Activated CD4-positive, alpha-beta T cell treated with anti-CD3 and anti-CD28 coated beads, Interleukin-10, Interleukin-2, amounts not matched to agents 100 ng/mL and 50 ng/mL, durations not matched to agents 16 hours and 8 hours (primary cell): ENCODE measurements around the gene PARM1.
"Not testable (repeated sequence)": the region's sequence is repeated elsewhere in the genome, so short reads cannot be mapped to it uniquely, and the experiment has no call there.

Experiments
- DNase-seq: peaks from one replicate; pipeline ENCODE4 v3.0.0-alpha.2; 2020

Gene PARM1

DNA sequence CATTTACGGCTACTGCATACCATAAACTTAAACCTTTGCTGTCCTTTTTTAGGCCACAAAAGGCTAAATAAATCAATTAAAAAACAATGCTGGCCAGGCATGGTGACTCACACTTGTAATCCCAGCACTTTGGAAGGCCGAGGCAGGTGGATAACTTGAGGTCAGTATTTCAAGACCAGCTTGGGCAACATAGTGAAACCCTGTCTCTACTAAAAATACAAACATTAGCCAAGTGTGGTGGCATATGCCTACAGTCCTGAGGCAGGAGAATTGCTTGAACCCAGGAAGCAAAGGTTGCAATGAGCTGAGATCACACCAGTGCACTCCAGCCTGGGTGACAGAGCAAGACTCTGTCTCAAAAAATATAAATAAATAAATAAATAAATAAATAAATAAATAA lies 61.5 kb downstream of the PARM1 start:
- DNase-seq: not testable (repeated sequence)

DNA sequence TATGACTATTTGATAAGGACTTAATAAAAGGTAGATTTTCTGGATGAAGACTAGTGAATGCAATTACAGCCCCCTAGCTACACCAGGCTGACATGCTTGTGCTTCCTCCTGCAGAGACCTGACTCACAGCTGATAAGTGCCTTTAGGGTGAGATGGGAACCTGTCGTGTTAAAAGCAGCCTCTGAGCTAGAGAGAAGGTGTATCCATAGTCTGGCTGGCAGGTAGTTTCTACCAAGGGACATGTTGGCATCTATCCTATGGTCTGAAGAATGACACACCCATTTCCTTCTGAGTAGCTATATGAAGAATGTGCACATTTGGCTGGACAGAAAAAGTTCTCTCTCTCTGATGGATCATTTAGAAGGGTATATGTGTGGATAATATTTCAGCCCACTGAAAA lies 64.1 kb downstream of the PARM1 start:
- DNase-seq: no peak

DNA sequence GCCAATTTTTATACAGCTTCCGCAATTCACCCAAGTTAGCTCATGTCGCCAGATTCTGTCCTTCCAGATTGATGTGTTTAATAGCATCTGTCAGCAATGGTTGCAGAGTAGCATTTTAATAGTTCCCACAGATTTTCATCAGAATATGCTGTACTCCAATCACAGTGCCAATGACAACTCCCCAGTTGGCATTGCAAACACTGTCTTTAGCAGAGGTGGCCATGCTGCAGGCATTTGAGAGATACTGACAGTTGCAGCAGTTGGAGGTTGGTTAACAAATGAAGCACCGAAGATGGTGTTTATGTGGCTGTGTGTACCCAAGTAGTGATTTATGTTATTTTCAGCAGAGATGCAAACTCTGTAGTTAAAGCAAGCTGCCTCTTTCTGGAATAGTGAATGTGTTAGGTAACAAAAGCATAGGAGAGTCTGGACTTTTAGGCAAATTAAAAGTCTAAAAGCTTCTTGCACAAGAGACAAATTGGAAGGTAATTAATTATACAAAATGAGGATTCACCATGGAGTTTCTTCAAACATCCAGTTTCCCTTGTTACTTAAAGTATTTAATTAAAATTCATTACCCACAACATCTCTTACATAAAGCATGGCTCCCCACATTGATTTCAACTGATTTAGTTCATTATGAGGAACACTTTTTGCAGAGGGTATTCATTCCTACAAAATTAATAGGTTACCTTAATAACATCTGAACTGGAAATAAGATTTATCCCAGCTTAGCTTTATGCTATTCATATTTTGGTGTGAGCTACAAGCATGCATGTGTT lies 65.2 kb downstream of the PARM1 start:
- DNase-seq: no peak

DNA sequence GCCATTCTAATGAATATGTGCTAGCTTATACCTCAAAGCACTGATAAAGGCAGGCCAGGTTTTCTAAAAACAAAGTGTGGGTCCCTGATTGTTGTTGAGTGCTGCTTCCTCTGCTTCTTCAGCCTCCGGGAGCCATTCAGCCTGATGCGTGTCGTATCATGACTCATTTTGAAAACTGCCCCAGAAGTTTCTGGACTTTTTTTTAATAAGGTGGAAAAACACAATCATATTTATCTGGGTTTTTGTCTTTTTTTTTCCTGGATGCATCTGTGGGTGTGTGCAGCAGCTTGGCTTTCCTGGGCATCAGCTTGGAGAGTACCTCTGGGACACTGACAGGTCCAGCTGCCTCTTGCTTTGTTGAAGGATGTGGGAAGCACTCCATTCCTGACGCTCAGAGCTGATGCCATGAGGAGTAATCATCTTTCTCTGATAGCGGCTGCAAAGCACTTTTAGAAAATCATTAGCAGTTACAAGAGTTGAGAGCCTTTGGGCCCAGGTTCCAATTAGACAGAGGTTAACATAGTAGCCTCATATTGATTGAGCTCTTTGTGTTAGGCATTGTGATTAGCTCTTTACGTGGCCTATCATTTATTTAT lies 66.9 kb downstream of the PARM1 start:
- DNase-seq: no peak

DNA sequence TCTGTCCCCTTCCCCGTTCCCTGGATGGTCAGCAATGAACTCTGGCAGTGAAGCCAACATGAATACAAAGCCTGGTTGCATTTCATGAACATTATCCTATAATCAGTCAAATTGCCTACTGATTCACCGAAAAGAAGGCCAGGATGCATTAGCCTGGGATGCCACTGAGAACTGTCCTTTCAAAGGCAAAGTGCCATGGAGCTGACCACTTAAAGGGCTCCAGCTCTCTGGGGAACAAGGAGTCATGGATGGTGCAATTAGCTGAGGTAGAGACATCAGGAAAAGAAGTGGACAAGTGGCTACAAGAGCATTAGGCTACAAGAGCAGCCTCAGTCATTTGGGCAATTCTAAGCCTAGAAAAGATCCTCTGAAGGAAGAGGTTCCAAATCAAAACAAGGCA lies 69.0 kb downstream of the PARM1 start:
- DNase-seq: no peak

DNA sequence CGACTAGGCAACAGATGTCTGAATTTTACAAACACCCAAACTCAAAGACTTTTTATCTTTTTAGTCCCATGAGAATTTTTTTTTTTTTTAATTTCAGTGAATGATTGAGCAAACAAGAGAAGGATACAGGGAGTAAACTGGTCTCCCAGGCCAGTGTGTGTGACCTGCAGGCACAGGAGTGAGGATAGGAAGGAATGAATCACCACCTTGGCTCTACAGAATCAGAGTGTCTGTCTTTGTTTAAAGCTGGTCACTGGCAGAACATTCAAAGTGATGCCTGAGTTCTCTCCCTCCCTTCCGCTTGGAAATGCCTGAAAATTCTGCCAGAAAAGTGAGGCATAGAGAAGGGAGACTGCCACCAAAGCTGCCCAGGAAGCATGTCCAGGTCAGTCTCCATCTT lies 69.5 kb downstream of the PARM1 start:
- no peak for DNase-seq

DNA sequence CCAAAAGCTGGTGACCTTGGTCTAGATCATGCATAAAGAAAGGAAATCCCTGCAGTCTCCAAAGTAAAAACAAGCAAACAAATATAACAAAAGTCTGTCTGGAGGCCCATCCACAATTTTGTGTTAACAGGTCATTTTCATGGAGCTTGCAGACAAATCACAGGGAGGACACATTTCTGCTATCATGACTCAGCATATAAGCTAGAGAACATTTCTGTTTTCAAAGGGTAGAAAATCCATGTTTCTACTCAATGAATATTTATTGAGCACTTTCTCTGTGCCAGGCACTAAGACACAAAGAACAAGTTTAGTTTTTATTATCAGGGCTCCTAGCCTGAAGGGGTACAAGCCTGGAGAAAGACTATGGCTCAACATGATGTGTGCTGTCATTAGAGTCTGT lies 71.1 kb downstream of the PARM1 start:
- no peak for DNase-seq

DNA sequence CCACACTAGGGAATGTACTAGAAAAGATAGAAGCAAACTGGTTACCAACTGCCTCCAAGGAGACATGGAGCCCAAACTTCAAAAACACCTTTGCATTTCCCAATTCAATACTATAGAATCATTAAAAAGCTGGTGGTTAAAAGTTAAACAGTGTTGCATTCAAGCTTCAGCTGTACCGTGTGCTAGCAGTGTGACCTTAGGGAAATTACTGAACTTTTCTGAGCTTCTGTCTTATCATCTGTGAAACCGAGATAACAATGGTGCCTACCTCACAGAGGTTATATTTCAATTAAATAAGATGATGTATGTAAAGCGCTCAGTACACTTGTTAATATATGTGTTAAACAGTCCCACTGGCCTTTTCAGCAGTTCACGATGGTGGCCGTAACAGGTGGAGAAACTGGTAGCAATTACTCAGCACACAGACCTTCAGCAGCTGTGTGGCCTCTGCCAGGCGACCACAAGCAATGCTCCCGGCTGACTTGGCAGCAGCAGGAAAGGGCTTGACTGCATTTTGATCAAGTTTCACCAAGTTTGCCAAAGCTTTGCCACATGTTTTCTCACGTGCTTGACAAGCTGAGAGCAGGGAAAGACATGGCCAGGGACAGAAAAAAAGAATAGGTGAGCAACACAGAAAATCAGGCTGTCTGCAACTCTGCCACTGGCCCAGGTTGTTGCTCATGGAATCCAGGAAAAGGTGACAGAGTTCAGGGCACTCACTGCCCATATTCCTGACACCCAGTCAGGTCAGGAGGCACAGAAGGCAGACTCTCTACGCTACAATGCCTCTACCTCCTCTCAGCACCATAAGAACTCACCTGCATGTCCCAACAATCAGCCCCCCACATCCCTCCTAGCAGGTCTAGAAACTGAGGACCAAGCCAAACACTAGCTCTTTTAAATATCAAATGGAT lies 72.1 kb downstream of the PARM1 start:
- no peak for DNase-seq

DNA sequence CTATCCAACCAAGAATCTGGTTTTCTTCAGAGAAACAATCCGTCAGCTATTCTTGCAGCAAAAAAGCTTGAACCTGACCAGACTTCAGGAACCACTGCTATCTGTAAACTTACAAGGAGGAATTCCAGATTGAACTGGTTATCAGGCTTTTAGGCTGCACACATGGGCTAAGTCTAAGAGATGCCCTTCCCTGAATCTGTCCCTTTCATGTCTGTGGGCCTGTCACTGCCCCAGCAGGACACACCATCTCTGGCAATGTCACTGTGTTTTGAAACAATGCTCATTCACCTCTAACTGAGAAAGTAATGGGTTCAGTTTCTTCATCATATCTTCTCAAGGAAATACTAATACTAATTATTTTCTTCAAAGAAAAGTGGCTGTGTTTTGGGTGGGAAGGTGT lies 72.8 kb downstream of the PARM1 start:
- DNase-seq: no peak

DNA sequence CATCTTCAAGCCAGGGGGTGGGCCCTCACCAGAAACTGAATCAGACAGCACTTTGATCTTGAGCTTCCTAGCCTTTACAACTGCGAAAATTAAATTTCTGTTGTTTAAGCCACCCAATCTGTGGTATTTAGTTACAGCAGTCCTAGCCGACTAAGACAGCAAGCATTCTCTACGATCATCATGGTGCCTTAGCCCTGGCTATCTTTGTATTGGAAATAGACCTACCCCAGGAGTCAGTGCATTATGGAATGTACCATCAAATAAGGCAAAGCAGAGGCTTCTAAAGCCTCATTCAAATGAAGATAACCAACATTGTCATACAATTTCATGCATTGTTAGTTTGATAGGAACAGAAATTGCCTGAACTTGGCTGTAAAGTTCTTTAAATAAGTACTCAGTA lies 75.0 kb downstream of the PARM1 start:
- DNase-seq: no peak

DNA sequence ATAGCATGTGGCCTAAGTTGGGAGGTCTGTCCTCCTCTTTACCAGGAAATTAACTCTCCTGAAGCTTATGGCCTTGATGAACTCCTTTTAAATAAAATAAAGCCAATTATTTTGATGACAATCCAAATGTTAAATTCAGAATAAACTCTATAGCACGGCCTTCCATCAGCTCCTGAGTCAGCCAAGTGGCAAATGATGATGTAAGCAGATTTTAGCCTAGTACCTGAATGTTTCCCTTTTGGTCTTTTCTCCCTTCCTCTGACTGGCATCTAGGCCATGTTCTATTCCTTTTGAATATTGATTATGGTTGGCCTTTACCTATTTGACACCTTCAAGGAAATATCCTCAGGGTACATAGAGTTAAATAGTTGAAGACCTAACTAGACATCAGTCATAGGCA lies 76.2 kb downstream of the PARM1 start:
- DNase-seq: no peak

DNA sequence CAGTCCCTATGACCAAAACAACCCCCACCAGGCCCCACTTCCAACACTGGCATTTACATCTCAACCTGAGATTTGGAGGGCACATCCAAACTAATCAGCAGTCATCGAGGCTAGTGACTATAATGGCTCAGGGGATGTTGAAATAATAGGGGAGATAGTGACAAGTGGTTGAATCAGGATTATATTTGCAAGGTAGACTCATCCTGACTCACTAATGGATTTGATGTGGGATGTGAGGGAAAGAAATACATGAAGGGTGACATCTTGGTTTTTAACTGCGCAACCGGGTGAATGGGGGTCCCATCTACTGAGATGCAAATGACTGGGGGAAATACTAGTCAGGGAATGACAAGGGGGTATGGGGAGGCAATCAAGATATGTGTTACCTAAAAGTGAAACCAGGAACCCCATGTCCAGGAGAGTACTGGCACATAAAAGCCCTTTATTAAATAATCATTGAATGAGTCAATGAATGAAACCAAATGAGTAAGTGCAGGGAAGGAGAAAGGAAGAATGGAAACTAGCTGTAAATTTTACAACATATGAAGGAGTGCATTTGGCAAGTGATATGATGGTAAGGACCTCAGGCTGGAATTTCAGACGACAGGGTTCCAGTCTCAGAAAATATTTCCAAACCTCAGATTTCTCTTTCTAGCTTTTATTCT lies 78.3 kb downstream of the PARM1 start:
- no peak for DNase-seq

DNA sequence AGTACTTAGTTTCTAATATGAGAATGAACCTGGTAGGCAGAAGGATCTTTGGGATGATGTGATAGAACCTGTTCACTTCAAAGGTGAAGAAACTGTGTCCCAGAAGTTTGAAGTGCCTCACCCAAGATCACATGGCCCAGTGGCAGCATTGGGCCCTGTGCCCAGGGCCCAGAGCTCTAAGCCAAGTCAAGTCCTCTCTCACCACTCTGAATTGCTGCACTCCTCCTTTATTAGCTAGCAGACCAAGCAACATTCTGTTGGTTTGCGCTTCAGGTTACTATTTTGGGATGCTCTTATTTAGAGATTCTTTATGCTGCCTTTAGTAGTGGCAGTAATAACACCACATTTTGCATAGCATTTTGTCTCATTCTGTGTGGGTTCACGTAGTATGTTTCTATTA lies 82.7 kb downstream of the PARM1 start:
- no peak for DNase-seq

DNA sequence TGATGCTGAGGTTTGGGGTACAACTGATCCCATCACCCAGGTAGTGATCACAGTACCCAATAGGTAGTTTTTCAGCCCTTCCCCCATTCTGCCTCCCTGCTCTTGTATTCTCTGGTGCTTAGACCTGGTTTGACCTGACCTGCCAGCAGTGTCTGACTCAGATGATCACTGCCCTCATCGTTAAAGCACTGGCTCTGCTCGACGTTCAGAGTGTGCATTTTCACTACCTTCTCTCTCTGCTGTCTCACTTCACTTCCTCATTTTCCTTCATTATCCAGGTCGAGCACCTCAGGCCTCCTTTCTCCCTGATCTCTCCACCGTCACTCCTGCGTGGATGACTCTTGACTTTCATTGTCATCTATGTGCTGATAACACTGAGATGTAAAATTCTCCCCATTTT lies 83.6 kb downstream of the PARM1 start:
- no peak for DNase-seq

DNA sequence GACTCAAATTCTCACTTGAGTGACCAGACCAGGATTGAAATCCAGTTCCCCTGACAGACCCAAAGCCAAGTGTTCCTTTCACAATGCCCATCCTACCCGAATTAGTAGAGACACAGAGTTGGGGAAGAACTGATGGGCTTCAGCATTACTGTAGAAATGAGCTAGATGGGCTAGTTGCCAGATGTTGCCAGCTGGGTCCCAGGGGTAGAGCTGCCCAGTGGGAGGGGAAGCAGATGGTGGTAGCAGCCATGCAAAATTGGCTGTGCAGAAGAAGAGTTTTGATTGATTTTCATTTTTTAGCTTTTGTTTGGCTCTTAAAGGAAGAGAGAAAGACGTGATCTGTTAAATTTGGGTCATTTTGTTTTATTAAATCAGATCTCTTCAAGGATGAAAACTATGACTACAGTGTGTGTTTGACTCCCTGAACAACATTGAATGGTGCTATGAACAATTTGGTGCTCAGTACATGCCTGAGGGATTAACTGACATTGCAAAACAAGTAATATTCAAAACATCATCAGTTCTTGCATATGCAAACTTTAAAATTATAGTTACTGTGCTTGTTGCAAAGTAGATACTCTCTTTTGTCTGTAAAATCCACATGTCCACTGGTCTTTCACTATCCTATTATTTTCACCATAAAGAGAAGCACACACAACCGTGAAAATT lies 86.0 kb downstream of the PARM1 start:
- DNase-seq: no peak

DNA sequence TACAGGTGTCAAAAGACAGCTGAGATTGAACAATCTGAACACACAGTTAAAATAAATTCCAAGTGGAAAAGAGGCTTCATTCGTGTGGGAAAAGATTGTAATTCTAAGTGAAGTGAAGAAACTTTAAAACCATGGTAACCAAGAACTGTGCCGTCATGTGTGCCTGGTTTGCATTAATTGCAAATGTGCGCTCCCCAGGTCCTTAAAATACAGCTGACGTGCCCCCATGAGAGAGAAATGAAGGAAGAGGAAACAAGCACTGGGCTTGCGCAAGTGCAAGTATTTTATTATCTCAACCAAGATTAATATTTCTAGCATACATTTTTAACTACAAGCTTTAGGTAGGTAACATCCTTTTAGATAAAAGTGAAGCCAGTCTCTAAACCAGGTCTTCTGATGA lies 92.5 kb downstream of the PARM1 start:
- no peak for DNase-seq

DNA sequence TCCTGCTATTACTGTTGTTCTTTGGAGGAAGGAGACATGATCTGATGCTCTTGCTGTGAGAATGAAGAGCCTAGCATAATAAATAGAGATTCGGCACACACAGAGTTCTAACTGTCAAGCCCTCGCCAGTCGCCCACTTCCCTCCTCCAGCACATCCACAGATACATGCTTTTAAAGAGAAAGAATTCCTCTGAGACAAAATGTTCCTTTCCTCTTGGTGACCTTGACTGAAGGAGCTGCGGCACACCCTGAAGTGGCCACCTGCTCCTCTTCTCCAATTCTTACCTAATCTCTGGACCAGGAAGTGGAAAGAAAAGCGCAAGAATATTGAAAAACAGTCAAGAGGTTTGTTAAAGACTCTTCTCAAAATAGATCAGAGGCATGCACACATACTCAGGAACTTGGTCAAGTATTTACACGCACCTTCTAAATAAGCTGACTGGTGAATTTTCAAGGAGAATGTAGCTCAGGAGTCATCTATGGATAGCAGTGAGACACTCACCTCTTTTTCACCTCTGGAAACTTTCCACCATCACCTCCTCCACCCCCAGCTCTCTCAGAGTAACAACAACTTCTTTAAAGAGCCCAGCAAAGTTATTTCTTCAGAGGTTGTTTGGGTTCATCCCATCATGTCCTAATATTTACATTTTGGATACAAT lies 95.4 kb downstream of the PARM1 start:
- DNase-seq: no peak

DNA sequence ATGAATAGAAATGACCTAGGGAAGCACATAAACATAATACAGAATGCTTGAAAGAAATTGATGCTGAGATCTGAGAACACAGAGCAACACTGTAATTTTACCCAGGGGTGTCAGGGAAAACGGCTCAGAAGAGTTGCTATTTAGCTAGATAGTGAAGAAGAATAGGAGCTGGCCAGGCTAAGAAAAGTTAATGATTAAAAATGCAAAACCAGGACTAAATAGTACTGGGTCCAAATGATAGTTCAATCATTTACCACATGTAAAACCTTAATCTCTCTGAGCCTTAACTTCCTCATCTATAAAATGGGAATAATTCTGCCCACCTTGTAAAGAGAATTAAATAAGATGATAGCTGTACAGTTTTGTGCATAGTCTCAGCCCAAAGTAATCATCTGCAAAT lies 97.1 kb downstream of the PARM1 start:
- DNase-seq: no peak

DNA sequence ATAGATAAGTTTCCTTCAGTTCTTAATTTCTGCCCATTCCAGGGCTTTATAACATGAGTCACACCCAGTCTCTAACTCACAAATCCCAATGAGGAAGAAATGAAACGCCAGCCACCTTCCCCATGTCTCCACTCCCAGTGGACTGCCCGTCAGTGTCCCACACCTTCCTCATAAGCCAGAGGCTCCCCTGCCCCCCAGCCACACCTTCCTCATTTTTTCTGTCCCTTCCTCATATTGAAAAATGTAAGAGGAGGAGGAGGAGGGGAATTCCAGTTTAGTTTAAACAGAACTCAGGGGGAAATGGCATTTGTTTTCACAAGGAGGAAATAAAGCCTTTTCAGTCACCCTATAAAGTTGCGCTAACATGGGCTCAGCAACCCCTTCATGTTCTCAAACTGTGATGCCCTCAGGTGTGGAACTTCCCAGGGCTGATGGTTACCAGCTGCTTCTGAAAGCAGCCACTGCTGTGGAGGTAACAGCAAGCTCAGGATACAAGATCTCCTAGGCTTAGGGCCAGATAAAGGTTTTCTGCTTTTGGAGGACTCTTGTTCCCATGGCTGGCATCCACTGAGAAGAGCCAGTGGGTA lies 97.8 kb downstream of the PARM1 start:
- DNase-seq: no peak

DNA sequence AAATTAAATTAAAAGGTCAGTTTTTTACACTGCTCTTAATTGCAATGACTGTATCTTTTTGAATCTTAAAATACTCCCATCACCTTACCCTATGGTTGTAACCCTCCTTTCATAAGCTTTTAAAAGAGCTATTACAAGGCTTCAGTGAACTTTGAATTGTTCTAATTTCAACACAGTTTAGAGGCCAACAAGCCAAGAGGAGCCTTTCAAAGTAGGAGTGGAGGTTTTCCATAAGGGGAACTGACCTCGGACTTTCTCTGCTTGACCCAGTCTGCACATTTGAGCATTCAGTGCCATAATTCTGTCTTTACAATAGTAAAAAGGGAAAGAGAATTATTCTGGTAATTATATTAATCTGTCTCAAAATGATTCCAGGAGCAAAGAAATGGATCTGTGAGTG lies 98.9 kb downstream of the PARM1 start:
- no peak for DNase-seq

DNA sequence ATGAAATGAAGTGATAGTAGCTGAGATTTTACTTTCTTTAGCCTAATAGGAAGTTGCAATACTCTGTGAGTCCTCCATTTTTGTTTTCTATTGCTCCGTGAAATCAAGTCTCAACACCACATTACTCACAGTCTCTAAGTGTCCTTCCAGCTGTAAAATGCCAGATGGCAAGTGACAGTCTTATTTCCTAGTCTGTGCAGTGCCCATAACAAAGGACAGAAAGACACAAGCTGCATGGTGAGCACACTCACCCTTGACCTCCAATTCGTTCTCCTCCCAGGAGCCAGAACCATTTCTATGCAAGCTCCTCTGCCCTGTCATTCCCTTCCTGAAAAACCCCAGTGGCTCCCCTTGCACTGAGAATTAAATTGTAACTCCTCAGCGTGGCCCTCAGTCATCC lies 101.6 kb downstream of the PARM1 start:
- DNase-seq: no peak

DNA sequence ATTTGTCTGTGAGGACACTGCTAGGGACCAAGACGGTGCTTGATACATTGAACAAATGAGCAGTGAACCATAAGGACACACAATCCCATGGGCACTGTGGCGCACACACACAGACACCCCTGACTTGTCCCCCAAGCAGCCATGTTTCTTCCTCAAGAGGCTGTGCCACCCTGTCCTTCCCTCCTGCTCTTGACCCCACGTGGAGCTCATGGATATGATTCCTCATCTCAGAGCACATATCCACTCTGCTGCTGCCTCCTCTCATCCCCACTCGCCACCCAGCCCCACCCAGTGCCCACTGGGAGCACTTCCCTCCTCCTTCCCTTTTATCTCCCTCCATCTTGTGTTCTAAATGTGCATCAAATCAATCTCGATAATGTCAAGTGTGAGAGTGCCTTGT lies 102.4 kb downstream of the PARM1 start:
- DNase-seq: no peak
